Osteoblast (primary cell): ENCODE data around the gene CWC15. TPM values are rescaled to one million over a fixed set of nuclear protein-coding genes. Genes with fewer than 3 reads are reported as not detected.

Source experiments
- DNase-seq: peaks from one replicate; pipeline ENCODE4 v3.0.0; 2011; ENCODE audit warnings: low spot score, mixed read lengths; ENCODE audit not compliant: insufficient read length; ENCODE audit errors: missing footprints
- H2AFZ ChIP-seq: 2 replicates; pipeline ENCODE4 v1.6.0; 2011; ENCODE audit warnings: mild to moderate bottlenecking, low read length
- H3K27ac ChIP-seq: 2 replicates; pipeline ENCODE4 v1.5.1; 2011; ENCODE audit warnings: mild to moderate bottlenecking, low read depth, low read length, moderate library complexity
- H3K27me3 ChIP-seq: 2 replicates; pipeline ENCODE4 v1.6.0; 2012; ENCODE audit warnings: mild to moderate bottlenecking, control low read depth, inconsistent platforms, low read length, moderate library complexity; ENCODE audit not compliant: insufficient read depth
- H3K36me3 ChIP-seq: 2 replicates; pipeline ENCODE4 v1.5.1; 2011; ENCODE audit warnings: mild to moderate bottlenecking, low read length, control low read depth, moderate library complexity; ENCODE audit not compliant: insufficient read depth
- H3K4me1 ChIP-seq: 2 replicates; pipeline ENCODE4 v1.5.1; 2011; ENCODE audit warnings: mild to moderate bottlenecking, low read length, control low read depth, moderate library complexity; ENCODE audit not compliant: insufficient read depth
- H3K4me2 ChIP-seq: 2 replicates; pipeline ENCODE4 v1.6.0; 2011; ENCODE audit warnings: mild to moderate bottlenecking, low read length; ENCODE audit not compliant: insufficient read depth
- H3K4me3 ChIP-seq: fragments of 200-600 bp; sonication (generic); 3 replicates; pipeline ENCODE4 v1.5.1; 2012; ENCODE audit warnings: mild to moderate bottlenecking, low read length, inconsistent platforms; ENCODE audit not compliant: insufficient read depth
- H3K79me2 ChIP-seq: 2 replicates; pipeline ENCODE4 v1.6.0; 2012; ENCODE audit warnings: mild to moderate bottlenecking, low read length, control low read depth, inconsistent platforms; ENCODE audit not compliant: insufficient read depth
- H3K9me3 ChIP-seq: 2 replicates; pipeline ENCODE4 v1.5.1; 2011; ENCODE audit warnings: low read depth, low read length, control low read depth
- H4K20me1 ChIP-seq: 2 replicates; pipeline ENCODE4 v1.6.0; 2012; ENCODE audit warnings: mild to moderate bottlenecking, low read length, control low read depth; ENCODE audit not compliant: insufficient read depth
- CTCF ChIP-seq: IDR thresholded peaks from 2 replicates; pipeline ENCODE4 v1.5.1; 2011; ENCODE audit warnings: mild to moderate bottlenecking, low read depth, low read length, moderate library complexity; ENCODE audit errors: extremely low read depth
- total RNA-seq: library from RNA; depleted of rRNA; stranded (reverse); fragments of >200 nt; gene quantifications from 2 replicates; pipeline ENCODE4 v1.2.3, GENCODE V29; 2012

Gene CWC15
- total RNA-seq, 1 donor = 32.9 TPM

DNA sequence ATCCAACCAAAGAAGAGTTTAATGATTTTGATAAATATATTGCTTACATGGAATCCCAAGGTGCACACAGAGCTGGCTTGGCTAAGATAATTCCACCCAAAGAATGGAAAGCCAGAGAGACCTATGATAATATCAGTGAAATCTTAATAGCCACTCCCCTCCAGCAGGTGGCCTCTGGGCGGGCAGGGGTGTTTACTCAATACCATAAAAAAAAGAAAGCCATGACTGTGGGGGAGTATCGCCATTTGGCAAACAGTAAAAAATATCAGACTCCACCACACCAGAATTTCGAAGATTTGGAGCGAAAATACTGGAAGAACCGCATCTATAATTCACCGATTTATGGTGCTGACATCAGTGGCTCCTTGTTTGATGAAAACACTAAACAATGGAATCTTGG, 24.1 kb upstream of the CWC15 start:
- Histone ChIP-seq H4K20me1 (no peaks in the 10 kb centered on the region), H3K4me1 (no peaks in the 10 kb centered on the region), H3K36me3 (no peaks in the 10 kb centered on the region), H3K27me3 (no peaks in the 10 kb centered on the region), H3K4me3 (no peak overlapping the region), H3K79me2 (no peaks in the 10 kb centered on the region), H3K9me3 (no peaks in the 10 kb centered on the region), H3K27ac (no peak overlapping the region), H2AFZ (no peak overlapping the region), H3K4me2 (no peak overlapping the region)
- no peak for TF ChIP-seq CTCF
- peak; percentile 38 for DNase-seq

DNA sequence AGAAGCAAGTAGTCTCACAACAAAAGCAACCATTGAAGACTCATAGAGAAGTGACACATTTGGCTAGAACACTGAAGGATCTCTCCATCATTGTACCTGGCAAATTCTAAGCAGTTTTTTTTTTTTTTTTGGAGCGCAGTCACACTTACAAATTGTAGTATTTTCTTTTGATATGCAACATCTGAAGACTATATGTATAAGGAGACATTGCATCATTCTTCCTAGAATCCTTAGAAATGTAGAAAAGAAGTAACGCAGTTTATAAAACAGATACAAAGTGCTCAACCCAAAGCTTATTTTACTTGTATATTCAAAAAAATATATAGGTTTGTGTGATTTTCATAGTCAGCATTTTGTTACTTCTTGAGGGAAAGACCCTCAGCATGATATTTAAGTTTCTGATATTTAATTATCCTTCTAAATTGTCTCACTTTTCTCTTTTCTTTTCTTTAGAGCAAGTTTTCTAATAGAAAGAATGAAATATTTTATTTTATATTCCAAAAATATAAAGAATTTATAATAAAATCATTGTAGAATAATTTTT, 20.1 kb upstream of the CWC15 start:
- Histone ChIP-seq H3K27me3 (peaks cover 3% of the 10 kb centered on the region), H3K4me3 (no peak overlapping the region), H2AFZ (no peak overlapping the region), H3K79me2 (no peaks in the 10 kb centered on the region), H3K9me3 (no peaks in the 10 kb centered on the region), H3K36me3 (no peaks in the 10 kb centered on the region), H4K20me1 (no peaks in the 10 kb centered on the region), H3K4me2 (no peak overlapping the region), H3K4me1 (no peaks in the 10 kb centered on the region), H3K27ac (no peak overlapping the region)
- TF ChIP-seq CTCF = no peak
- no peak for DNase-seq

GRCh38 chr11:94988748-94989147, 15.4 kb upstream of the CWC15 start:
- DNase-seq = no peak
- Histone ChIP-seq H3K79me2 (no peaks in the 10 kb centered on the region), H3K4me2 (no peak overlapping the region), H4K20me1 (no peaks in the 10 kb centered on the region), H3K27me3 (peaks cover 3% of the 10 kb centered on the region), H3K4me1 (no peaks in the 10 kb centered on the region), H2AFZ (no peak overlapping the region), H3K4me3 (no peak overlapping the region), H3K9me3 (no peaks in the 10 kb centered on the region), H3K27ac (no peak overlapping the region), H3K36me3 (no peaks in the 10 kb centered on the region)
- no peak for TF ChIP-seq CTCF

DNA sequence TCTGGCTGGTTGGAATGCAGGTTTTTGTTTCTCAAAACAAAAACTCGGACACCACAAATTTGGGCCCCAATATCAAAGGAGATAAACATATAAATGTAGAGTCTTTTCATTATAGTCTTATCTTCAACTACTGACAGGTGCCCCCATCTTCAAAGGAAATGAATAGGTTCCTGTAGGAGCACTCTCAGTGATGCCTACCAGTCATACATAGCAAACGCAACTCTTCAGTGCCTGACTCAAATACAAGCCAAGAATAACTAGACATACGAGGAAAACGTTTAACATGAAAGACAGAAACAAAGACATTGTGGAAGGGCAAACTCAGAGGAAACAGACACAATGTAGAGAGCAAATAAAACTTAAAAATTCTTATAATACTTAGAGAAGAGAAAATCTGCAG, 14.0 kb upstream of the CWC15 start:
- H3K27me3 ChIP-seq = peaks cover 3% of the 10 kb centered on the region
- no peak overlapping the region for H3K27ac ChIP-seq
- no peaks in the 10 kb centered on the region for H3K9me3 ChIP-seq
- TF ChIP-seq CTCF = no peak
- no peaks in the 10 kb centered on the region for H3K36me3 ChIP-seq
- H2AFZ ChIP-seq = no peak overlapping the region
- no peaks in the 10 kb centered on the region for H4K20me1 ChIP-seq
- H3K4me2 ChIP-seq = no peak overlapping the region
- H3K4me1 ChIP-seq = no peaks in the 10 kb centered on the region
- H3K79me2 ChIP-seq = no peaks in the 10 kb centered on the region
- no peak overlapping the region for H3K4me3 ChIP-seq
- no peak for DNase-seq
